Fibroblast of lung (primary cell): ENCODE results near the gene ZFHX2.
"Not testable (repeated sequence)": the region's sequence is repeated elsewhere in the genome, so short reads cannot be mapped to it uniquely, and the experiment has no call there.

Source experiments
- EZH2 ChIP-seq: IDR thresholded peaks from 2 replicates; pipeline ENCODE4 v1.5.1; 2012; ENCODE audit warnings: low read length, control low read depth, mild to moderate bottlenecking; ENCODE audit errors: missing control alignments
- TF ChIP-seq, protein P1 (sequence below), 2 donors: IDR thresholded peaks in 1 of 2; conservative IDR thresholded peaks in 1 of 2; 1 replicate in 1 of 2; 2 replicates in 1 of 2; pipeline ENCODE4 v1.5.1; 2011 to 2012; ENCODE audit warnings: low read length in 2 of 2, control low read depth in 1 of 2, inconsistent platforms in 1 of 2, low read depth in 1 of 2, mild to moderate bottlenecking in 1 of 2

- TF ChIP-seq, protein P1, sequence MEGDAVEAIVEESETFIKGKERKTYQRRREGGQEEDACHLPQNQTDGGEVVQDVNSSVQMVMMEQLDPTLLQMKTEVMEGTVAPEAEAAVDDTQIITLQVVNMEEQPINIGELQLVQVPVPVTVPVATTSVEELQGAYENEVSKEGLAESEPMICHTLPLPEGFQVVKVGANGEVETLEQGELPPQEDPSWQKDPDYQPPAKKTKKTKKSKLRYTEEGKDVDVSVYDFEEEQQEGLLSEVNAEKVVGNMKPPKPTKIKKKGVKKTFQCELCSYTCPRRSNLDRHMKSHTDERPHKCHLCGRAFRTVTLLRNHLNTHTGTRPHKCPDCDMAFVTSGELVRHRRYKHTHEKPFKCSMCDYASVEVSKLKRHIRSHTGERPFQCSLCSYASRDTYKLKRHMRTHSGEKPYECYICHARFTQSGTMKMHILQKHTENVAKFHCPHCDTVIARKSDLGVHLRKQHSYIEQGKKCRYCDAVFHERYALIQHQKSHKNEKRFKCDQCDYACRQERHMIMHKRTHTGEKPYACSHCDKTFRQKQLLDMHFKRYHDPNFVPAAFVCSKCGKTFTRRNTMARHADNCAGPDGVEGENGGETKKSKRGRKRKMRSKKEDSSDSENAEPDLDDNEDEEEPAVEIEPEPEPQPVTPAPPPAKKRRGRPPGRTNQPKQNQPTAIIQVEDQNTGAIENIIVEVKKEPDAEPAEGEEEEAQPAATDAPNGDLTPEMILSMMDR (conservative IDR thresholded peaks at IDR 0.05 in 1 of 2, IDR thresholded peaks at IDR 0.05 in 1 of 2; ENCODE audit: low read depth in 1 of 2, low read length in 2 of 2), result not testable (repeated sequence)
- TF ChIP-seq EZH2, result not testable (repeated sequence)
Observed at GRCh38 chr14:23536906-23537305, 14.7 kb downstream of the ZFHX2 start.
